OCI-LY1 (cell line): ENCODE data around the gene SSTR4.

Experiments used
- CTCF ChIP-seq: fragments of 200-600 bp; sonication (generic), shearing (Covaris generic); IDR thresholded peaks from 2 replicates; pipeline ENCODE4 v1.5.1; 2017; ENCODE audit warnings: mild to moderate bottlenecking, antibody characterized with exemption, low read length, moderate library complexity, mixed read lengths
- EZH2 ChIP-seq: fragments of 200-600 bp; sonication (generic), shearing (Covaris generic); IDR thresholded peaks from 2 replicates; pipeline ENCODE4 v1.8.0; 2017; ENCODE audit warnings: borderline replicate concordance, mixed run types, mild to moderate bottlenecking, antibody characterized with exemption, low read length, moderate library complexity, mixed read lengths

GRCh38 chr20:22993823-22994222 is 41.3 kb upstream of the SSTR4 start:
- TF ChIP-seq CTCF (no peak), EZH2 (no peak)
